GM12865 (cell line): Measurements from ENCODE around the gene PDAP1.

Experiments used
- DNase-seq: peaks from one replicate; pipeline ENCODE4 v3.0.0; 2010; ENCODE audit warnings: low read depth
- H3K4me3 ChIP-seq: 2 replicates; pipeline ENCODE4 v1.5.1; 2011; ENCODE audit warnings: mild to moderate bottlenecking, low read depth, low read length, control low read depth
- TF ChIP-seq, protein P1 (sequence below): IDR thresholded peaks from 2 replicates; pipeline ENCODE4 v1.5.1; 2011; ENCODE audit warnings: low read length, control low read depth, low read depth, inconsistent platforms; ENCODE audit not compliant: insufficient read depth; ENCODE audit errors: missing control alignments

Gene PDAP1

DNA sequence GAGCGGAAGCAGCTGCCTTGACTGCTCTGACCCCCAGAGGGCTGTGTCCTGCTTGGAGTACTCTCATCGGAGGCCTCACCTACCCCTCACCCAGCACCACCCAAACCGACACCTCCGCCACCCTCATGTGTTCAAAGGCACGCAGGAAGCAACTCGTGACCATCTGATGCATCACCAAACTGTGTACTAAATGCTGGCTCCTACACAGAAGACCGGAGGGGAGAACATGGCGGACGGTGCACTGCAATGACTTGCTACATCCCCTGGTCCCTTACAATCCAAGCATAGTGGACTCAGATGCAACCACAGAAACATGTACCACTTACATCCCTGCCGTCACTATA lies 3.4 kb downstream of the PDAP1 start:
- DNase-seq: no peak
- no peak overlapping the region for H3K4me3 ChIP-seq
- TF ChIP-seq, protein P1, sequence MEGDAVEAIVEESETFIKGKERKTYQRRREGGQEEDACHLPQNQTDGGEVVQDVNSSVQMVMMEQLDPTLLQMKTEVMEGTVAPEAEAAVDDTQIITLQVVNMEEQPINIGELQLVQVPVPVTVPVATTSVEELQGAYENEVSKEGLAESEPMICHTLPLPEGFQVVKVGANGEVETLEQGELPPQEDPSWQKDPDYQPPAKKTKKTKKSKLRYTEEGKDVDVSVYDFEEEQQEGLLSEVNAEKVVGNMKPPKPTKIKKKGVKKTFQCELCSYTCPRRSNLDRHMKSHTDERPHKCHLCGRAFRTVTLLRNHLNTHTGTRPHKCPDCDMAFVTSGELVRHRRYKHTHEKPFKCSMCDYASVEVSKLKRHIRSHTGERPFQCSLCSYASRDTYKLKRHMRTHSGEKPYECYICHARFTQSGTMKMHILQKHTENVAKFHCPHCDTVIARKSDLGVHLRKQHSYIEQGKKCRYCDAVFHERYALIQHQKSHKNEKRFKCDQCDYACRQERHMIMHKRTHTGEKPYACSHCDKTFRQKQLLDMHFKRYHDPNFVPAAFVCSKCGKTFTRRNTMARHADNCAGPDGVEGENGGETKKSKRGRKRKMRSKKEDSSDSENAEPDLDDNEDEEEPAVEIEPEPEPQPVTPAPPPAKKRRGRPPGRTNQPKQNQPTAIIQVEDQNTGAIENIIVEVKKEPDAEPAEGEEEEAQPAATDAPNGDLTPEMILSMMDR: no peak

DNA sequence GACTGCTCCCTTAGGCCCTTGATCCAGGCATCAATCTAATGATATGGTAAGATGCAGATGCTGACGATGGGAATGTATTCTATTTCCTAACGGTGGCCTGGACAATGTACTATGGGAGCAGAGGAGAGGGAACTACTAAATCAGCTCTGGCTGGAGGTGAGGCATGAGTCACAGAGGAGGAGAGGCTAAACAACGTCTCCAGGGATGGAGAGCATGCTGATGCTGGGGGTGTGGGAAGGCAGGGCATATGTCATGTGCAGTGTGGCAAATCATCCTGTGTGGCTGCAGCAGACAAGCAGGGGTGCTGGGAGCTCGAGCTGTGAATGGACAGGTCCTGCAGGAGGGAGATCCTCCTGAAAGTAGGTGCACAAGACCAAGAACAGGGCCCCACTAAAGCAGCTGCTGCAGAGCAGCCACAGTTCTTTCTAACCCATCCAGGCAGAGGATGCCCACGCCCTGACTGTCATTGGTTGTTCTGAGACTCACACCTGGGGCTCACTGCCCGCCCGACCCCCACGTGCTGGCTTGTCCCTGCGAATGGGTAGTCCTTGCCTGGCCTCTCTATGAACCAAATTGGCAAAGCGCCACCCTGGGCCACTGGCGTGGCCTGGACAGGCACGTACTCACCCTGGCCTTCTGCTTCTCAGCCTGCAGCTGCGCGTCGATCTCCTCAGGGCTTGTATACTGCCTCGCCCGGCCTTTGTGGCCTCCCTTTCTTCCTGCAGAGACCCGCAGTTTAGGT lies 4.0 kb downstream of the PDAP1 start:
- H3K4me3 ChIP-seq: no peak overlapping the region
- TF ChIP-seq, protein P1: no peak
- DNase-seq: no peak

DNA sequence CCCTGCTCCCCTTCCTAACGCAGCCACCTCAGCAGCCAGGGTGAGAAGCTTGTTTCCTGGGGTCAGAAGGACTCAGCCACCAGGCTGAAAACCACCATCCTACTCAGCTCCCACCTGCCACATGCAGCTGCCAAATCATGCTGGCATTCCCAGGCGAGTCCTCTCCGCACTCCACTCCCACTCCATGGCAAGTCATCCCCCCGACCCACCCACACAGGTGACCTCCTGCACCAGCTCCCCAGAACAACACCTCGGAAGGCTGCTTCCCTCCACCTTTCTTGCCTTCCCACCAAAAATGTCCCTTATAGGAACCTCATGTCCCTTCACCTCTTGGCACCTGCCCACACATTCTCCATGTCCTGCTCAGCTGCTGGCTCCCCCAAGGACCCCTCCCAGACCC lies 4.6 kb downstream of the PDAP1 start:
- H3K4me3 ChIP-seq: no peak overlapping the region
- no peak for DNase-seq
- TF ChIP-seq, protein P1: no peak

DNA sequence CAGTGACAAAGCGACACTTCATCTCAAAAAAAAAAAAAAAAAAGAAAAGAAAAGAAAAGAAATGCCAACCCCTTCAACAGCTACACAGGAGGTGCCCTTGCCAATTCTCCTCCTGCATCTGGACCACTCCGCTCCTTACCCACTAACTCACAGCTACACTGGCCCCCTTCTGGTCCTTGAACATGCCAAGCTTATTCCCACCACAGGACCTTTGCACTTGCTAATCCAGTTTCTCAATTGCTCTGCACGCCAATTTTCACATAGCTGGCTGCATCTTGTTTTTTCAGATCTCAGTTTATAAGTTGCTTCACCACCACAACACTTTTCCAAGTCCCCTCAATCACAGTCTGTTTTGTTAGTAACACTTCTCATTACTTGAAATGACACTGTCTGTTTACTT lies 5.5 kb downstream of the PDAP1 start:
- TF ChIP-seq, protein P1: no peak
- no peak overlapping the region for H3K4me3 ChIP-seq
- no peak for DNase-seq

DNA sequence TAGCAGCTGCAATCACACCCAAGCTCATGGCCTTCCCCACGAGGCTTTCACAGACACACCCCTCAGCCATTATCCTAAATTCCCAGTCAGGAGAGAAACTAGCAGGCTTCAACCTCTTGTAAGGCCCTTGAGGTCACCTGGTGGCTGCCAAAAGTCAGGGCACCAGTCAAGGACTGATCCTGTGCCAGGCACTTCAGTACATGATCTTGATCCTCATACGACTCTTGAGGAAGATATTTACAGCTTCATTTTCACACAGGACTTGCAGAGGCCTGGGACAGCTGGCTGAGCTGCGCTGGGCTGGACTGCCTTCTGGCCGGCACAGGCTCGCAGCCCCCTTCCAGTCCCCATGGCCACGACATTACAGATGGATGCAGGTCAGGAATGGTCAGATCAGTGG lies 8.8 kb downstream of the PDAP1 start:
- no peak overlapping the region for H3K4me3 ChIP-seq
- TF ChIP-seq, protein P1: no peak
- no peak for DNase-seq

DNA sequence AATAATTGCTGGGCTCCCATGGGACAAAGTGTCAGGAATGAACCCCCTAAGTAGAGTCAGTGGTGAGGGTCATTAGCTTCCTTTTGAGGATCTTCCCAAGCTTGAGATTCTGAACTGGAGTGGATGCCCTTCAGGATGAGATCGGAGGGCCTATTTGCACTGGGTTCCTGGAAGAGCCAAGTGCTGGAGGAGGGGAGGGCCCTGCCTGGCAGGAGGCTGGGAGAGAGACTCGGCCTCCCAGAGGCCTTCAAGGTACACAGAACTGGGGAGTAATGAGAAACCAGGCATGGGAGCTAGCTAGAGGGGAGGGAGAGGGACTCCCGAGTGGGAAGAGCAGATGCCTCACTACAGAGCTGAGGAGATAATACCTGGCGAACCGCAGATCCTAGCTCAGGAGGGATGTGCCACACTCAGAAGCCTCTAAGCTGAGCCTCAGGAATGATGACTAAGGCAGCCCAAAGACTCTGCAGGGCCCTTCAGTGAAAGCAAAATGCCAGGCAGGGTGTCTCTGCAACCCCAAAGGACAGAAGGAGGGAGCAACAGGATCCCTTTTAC lies 9.4 kb downstream of the PDAP1 start:
- DNase-seq: no peak
- TF ChIP-seq, protein P1: no peak
- no peak overlapping the region for H3K4me3 ChIP-seq
